ENCODE results near the gene MYRIP.

- no peak for TF ChIP-seq CTCF (IDR thresholded peaks at IDR 0.05)
- TF ChIP-seq POLR2AphosphoS5 (IDR thresholded peaks at IDR 0.05), result no peak
- TF ChIP-seq EP300 (IDR thresholded peaks at IDR 0.05), result no peak
These were observed 353.2 kb downstream of the MYRIP start for GRCh38 chr3:40162616-40163015.
